Right kidney (tissue), 1 donor: ENCODE data around the gene ELN.
"Not testable (repeated sequence)": the region's sequence is repeated elsewhere in the genome, so short reads cannot be mapped to it uniquely, and the experiment has no call there.

Experiments
- DNase-seq: peaks from one replicate; pipeline ENCODE4 v3.0.0-alpha.2; 2016

The ELN gene

DNA sequence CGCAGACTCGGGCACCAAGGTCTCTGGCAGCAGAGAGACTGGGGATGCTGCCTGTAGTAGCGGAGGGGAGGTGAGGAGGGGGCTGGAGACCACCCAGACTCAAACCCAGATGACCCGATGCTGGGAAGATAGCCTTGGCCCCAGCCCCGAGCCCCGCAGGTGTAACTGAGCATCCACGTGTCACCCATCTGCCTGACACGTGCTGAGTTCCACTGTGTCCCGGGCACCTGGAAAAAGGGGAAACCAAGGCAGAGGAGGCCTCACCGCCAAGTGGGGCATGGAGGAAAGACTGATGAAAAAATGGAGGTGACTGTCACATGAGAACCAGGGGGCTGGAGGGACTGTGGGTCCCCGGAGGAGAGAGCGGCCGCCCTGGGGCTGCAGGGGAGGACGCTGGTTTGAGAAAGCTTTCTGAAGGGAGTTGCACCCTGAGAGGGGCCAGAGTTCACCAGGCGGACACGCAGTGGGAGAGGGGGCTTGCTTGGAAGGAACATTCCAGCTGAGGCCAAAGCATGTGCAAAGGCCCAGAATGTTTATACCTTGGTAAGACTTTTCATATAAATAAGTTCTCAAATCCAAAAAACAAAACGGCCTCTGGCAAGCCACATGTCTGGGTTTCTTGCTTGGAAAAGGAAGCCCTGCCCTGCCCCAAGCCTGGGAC, 27.4 kb upstream of the ELN start:
- no peak for DNase-seq

DNA sequence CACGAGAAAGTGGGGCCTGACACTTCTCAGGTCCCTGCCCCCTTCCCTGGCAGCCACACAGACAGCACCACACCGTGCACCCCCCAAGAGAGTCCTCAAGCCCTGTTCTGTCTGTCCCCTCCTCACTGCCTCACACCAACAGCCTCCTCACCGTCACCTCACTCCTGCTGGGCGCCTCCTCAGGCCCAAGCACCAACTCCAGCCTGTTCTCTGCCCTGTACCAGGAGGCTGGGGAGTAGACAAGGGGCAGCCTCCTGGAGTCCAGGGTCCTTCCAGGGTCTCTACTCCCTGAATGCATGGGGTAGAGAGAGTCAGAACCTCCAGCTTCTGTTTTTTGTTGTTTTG, 26.9 kb upstream of the ELN start:
- DNase-seq, result no peak

DNA sequence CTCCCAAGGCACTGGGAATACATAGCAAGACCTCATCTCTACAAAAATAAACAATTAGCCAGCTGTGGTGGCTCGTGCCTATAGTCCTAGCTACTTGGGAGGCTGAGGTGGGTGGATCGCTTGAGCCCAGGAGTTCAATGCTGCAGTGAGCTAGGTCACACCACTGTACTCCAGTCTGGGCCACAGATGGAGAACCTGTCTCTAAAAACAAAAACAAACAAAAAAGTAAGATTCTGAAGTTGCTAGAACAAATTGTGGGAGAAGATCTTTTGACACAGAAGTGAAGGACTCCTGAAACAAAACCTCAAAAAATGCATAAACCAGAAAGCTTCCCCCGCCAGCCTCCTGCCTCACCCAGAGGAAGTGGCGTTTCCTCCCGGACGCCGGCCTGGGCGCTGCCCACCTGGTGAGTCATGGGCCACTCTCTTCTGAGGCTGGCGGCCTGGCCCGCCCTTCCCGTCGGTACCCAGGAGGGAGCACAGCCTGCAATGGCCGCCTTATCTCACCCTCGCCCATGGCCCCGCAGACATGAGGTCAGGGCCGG, 25.4 kb upstream of the ELN start:
- DNase-seq, result no peak

DNA sequence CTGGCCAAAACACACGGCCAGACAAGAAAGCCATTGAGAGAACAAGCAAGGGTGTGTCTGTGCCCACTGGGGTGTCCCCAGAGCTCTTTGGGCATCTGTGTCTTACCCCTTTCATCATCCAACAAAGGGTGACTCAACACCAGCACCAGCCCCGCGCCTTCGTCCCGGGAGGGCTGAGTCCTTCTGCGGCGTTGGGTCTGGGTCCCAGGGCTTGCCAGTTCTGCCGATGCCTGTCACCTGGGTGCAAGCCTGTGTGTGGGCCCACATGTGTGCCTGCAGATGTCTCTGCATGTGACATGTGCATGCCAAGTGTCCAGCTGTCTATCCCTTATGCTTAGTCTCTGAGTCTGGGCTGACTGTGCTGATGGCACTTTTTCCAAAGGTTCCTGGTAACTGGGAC, 24.4 kb upstream of the ELN start:
- DNase-seq, result no peak

DNA sequence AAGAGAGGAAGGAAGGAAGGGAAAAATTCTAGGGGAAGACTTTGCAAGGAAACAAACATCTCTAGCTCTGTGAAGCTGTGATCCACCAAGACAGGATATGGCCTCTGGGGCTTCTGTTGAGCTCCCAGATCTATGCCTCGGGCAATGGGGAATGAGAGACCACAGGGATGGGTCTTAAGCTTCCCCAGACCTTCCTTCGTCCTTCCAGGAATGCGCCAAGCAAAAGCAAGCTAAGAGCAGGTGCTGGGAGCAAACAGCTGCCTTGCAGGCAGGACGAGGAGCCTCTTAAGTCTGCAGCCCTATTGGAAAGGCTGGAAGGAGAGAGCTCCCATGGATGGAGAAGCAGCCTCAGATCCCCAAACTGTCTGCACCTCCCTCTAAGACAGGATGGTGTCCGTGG, 21.9 kb upstream of the ELN start:
- DNase-seq, result no peak

DNA sequence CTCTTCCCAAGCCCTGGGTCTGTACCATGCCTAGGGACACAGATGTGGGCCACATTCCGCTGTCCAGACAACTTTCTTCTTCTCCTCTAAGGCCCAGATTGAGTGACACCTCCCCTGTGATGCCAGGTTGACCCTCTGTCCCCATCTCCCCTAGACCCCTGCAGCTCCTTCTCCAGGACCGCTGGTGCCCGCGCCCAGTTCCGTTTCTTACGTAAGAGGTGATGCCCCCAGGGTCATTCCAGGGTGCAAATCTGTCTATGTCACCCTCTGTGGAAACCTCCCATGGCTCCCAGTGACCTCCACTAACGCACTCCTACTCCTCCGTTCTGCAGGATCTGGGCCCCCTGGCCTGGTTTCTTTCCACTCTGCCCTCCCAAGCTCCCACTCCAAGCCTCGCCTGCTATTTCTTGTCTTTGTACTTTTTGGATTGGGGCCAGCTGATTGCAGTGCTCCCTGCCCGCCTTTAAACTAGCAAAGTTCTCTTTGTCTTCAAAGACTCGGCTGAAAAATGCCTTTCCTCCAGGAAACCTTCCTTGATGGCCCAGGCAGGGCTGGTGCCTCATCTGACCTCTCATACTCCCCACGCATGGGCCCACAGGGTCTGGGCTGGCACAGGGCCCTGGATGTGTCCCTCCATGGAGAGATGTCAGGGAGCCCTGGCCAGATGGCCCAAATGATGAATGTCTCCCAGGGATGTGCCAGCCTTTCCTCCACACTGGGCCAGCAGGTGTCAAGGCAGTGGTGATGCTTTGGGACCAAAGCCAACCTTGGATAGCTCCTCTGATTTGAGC, 21.3 kb upstream of the ELN start:
- DNase-seq, result no peak

DNA sequence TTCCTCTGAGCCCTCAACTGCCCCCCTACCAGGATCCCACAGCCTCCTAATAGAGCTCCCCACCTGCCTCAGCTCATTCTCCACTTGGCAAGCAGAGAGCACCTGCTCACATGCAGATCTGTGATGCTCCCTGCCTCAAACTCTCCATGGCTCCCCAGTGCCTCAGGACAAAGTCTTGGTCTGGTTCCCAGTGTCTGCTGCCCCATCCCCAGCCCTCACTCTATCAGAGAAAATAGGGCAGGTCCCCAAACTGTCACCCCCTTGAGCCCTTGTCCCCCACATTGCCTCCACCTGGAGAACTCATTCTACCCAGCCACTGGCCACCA, 20.8 kb upstream of the ELN start:
- DNase-seq, result no peak

DNA sequence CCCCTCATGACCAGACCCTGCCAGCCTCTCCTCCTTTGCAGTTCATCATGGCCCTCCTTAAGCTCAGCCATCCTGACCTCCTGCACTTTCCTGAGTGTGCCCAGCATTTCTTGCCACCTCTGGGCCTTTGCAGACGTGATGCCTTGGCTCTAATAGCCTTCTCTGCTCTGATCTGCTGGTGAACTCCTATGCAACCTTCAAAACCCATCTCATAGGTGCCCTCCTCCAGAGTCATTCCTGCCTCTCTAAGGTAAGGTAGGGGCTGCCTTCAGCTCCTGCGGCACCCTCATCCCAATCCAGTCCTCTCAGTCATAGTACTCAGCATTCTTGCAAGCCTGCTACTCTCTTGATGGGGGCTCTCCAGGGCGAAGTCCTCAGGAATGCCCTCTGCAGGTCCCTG, 19.3 kb upstream of the ELN start:
- DNase-seq, result no peak

DNA sequence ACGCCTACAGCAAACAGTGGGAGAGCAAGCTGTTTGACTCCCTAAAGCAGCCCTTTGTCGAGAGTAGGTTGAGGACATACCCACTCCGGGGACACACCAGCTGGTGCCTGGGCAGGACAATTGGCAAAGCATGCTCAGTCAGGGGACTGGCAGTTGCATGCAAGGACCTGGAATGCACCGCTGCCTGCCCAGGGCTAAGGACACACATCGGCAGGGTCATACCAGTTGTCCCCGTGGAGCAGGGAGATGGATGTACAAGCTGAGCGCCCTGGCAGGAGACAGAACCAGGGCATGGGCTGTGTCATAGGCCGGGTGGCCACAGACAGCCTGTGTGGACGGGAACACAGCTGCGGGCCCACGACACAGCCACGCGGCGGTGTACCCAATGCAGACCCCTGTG, 18.3 kb upstream of the ELN start:
- no peak for DNase-seq

DNA sequence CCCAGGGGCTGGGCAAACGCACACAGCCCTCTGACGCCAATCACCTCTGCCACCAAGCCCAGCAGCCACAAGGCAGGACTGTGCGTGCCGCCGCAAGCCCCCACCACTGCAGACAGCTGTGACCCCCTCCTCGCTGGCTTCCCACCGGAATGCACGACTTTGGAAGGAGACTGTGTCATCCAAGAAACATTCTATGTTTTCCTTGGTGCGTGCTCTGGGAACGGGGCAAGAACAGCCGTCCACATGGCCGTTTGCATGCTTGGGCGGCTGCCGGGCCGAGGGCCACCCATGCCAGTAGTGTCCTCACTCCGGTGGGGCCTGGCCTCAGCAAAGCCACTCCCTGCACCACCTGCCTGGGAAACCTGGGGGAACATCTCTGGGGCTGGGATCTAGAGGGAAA, 17.6 kb upstream of the ELN start:
- no peak for DNase-seq

DNA sequence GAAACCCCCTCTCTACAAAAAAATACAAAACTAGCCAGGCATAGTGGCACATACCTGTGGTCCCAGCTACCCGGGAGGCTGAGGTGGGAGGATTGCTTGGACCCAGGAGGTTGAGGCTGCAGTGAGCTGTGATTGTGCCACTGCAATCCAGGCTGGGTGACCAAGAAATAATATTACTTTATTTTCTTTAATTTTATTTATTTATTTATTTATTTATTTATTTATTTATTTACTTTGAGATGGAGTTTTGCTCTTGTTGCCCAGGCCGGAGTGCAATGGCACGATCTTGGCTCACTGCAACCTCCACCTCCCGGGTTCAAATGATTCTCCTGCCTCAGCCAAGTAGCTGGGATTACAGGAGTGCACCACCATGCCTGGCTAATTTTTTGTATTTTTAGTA, 16.6 kb upstream of the ELN start:
- not testable (repeated sequence) for DNase-seq

DNA sequence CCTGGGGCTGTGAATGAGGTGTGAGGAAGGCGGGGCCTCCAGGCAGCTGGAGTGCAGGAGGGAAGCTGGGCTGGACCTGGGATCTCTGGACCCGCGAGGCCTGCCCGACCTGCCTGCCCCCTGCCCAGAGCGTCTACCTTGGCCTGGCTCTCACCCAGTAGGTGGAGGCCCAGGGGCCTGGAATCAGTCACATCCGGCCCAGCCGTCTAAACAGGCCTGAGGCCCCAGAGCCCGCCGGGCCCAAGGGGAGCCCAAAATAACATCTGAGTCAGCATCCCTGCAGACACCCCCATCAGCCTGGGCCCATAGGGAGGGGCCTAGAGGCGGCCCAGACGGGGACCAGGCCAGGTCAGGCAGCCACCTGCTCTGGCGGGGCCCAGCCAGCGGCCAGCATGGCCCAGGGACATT, 15.1 kb upstream of the ELN start:
- no peak for DNase-seq

DNA sequence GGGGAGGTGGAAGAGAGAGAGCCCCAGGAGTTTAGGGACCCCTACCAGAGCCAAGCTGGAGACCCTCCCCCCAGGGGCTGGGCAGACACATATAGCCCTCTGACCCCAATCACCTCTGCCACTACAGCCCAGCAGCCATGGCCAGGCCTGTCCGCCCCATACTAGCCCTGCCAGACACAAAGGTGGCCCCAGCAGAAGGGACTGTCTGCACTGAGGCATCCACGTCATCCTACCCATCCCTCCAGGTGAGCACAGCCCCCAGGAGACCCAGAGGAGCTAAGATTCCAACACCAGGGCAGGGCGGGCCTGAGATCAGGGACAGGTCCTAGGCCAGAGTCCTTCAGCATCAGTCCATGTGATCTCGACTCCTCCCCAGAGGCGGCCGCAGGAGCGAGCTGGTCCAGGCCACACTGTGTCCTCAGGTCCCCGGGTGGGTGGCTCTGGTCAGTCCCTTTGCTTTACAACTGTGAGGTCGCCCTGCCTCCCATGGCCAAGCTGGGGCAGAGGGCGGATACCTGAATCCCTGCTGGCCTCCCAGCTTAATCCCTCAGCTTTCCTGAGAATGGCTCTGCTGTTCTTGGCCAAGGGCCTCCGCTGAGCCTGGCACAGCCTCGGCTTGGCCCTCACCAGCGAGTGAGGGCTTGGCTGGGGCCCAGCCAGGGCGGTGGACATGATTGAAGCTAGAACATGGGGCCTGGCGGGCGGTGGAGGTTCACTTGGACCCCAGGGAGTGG, 14.3 kb upstream of the ELN start:
- no peak for DNase-seq

DNA sequence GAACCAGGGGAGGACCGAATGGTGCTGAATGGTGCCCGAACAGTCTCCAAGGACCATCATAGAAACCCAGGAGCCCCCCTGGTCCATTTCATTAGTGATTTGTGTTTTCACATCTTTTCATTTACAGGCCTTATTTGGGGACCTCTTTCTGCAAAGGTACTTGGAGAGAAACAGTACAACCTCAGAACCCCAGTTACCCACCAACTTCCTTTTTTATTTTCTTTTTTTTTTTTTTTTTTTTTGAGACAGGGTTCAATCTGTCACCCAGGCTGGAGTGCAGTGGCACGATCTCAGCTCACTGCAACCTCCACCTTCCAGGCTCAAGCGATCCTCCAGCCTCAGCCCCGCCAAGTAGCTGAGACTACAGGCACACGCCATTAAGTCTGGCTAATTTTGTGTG, 13.0 kb upstream of the ELN start:
- no peak for DNase-seq

DNA sequence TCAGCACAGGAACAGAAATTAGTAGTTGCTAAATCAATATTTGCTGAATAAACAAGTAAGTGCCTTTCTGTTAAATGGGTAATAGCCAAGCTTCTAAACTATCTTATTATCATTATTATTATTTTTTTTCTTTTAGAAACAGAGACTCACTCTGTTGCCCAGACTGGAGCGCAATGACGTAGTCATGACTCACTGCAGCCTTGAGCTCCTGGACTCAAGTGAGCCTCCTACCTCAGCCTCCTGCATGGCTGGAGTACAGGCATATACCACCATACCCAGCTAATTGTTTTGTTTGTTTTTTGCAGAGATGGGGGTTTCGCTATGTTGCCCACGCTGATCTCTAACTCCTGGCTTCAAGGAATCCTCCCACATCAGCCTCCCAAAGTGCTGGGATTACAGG, 12.3 kb upstream of the ELN start:
- DNase-seq, result no peak

DNA sequence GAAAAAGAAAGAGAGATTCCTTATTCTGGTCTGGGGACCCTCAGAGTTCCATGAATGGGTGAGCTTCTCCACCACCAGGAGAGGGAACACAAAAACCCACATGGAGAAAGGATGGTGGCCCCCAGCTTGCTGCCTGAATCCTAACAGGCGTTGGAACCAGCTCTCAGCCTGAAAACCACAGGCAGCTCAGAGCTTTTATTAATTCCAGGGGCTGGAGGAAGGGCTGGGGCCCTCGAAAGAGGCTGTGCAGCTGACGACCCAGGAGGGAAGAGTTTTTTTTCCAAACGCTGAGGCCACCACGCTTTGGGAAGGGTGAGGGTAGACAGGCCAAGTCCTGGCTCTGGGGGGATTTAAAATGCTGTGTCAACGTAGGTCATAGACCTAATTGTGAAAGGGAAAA, 10.8 kb upstream of the ELN start:
- DNase-seq, result no peak

DNA sequence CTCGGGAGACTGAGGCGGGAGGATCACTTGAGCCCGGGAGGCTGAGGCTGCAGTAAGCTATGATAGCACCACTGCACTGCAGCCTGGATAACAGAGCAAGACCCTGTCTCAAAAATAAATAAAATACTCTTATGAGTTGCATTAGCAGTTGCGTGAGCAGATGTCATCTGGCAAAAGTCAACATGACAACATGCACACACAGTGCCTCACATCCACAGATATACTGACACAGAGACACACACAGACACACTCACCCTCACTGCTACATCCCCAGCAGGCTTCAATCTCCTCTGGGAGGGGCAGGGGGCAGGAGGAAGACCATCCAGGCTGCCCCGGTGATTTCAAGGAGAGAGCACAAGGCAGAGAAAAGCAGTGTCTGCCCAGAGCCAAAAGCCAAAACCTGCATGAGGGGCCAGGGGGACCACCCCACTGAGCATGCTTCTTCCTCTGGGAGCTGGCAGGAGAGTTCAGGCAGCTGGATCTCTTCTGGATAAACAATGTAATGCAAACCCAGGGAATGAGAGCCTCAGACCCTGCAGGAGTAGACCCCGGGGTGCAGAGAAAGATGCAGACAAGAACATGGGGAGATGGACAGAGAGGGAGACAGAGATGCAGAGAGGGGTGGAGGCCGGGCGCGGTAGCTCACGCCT, 9.6 kb upstream of the ELN start:
- DNase-seq, result no peak

DNA sequence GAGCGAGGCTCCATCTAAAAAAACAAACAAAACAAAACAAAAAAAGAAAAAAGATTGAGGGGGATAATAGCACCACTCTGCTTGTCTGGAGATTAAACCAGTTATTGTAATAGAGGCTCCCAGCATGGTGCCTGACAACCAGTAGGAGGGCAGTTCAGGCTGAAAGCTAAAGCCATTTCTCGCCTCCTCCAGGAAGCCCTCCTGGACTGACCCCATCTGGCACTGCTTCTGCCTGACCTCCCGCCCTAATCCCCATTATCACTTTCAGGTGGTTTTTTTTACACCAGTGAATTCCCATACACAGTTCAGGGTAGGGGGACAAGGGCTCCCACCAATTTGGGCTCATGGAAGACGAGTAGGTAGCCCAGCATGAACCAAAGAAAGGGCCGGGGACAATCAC, 8.8 kb upstream of the ELN start:
- no peak for DNase-seq

DNA sequence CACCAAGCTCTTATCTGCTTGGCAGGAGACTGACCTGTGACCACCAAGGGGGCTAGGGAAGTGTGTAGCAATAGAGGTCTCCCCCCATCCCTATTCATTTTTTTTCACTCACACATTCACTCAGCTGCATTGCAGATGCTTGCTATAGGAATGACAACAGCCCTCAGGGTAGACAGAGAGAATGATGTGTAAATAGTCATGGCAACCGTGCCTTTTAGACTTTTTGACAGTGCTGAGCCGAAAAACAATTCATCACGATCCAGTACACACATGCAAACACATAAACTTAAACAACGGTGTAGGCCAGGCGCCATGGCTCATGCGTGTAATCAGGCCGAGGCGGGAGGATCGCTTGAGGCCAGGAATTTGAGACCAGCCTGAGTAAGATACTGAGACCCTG, 7.6 kb upstream of the ELN start:
- no peak for DNase-seq

DNA sequence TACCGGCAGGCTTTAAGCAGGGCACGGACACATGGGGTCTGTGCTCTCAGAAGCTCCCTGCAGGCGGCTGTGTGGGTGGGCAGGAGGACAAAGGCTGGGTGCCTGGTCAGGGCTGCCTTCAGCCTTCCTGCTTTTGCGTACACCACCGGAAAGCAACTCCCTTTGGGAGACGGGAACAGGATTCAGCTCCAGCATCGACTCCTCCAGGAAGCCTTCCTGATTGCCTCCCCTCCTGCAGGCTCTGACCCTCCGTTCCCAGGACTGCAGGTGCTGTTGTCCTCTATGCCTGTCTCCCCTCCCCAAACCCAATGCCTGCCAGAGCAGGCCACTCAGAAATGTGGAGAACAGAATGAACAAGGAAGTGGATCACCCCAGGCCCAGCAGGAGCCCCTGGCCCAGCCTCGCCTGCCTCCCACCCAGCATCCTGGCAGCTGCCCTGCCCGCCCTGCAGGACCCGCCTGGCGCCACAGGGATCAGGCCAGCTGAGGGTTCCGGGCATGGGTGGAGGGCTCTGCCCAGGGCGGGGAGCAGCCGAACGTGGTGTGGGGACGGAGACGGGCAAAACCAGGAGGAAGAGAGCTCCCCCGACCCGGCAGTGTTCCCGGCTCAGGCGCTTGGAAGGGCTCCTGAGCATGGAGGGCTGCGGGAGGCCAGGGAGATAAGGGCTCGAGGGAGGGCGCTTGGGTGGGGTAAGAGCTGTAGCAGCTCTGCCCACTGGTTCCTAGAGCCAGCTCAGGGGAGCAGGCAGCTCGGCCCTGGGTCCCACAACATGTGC, 6.2 kb upstream of the ELN start:
- no peak for DNase-seq

DNA sequence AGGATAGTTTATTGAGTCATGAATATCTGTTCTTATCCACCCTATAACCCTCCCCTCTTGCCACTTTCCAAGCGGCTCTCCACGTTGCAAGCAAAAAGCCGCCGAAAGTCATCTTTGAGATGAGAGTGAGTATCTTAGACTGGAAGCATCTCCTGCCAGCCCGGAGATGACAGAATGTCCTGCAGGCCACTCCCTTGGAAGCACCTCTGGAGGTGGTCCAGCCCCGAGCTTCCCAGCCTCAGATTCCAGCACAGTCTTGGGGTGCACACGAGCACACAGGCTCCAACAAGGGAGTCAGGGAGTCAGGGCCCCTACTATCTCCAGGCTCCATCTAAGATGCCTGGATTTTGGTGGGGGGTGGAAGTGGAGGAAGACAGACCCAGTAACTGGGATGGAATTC, 5.5 kb upstream of the ELN start:
- DNase-seq, result no peak

DNA sequence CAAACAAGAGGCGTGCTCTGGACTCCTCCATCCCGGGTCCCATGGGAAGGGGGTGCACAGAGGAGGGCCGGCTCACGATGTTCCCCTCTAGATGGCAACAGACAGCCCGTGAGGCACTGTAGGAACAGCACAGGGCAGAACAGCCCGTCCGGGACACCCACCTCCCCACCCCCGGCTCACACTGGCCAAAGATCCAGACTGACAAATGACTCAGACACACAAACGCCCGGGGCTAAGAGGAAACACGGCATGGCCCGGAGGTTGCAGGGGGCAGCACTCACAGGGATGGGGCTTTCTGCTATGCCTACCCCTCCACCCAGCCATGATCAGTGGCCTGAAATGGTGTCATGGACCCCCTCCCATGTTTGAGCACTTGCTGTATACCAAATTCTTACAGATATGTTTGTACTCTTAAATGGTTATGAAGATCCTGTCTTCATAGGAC, 4.9 kb upstream of the ELN start:
- DNase-seq, result no peak
